Measurements from ENCODE around the gene RNF20. TPM values are rescaled to one million over a fixed set of nuclear protein-coding genes. Genes with fewer than 3 reads are reported as not detected.

RNF20 gene
- total and polyA plus RNA-seq, 2 of the 13 experiments (the other 11 are each of a cell fraction or from before 2014, with no cell fraction given) = 12.7 to 37.6 TPM

- no peaks in the 10 kb centered on the region for H3K36me3 ChIP-seq (replicated peaks in 1 of 2; ENCODE audit: control insufficient read depth in 1 of 2, insufficient read depth in 2 of 2, low read length in 2 of 2)
- no peak overlapping the region for H3K4me3 ChIP-seq (replicated peaks in 1 of 3; ENCODE audit: insufficient read depth in 1 of 3, low read depth in 2 of 3, low read length in 3 of 3)
- H3K79me2 ChIP-seq (ENCODE audit: insufficient read depth, low read length) = no peaks in the 10 kb centered on the region
- no peak for FAIRE-seq
- no peak overlapping the region for H3K9ac ChIP-seq (ENCODE audit: insufficient read depth, low read depth, low read length)
- in situ Hi-C loops (cut with HindIII; ENCODE audit: extremely low pct_ligation_motif_present, low pct_unique_long_range_greater_than_20kb) = no loop called here
- no peaks in the 10 kb centered on the region for H3K4me1 ChIP-seq (ENCODE audit: insufficient read depth, low read length)
- H3K4me2 ChIP-seq (ENCODE audit: low read depth, low read length) = no peak overlapping the region
- BruUV-seq (replicated peaks) = no TSS peak
- H2AFZ ChIP-seq (ENCODE audit: low read length) = no peak overlapping the region
- H4K20me1 ChIP-seq (ENCODE audit: insufficient read depth, low read length) = no peaks in the 10 kb centered on the region
- no peaks in the 10 kb centered on the region for H3K9me3 ChIP-seq (ENCODE audit: low read length)
- no peak overlapping the region for H3K27ac ChIP-seq (ENCODE audit: extremely low read length, insufficient read depth, low read length)
- ChIA-PET POLR2A (interaction anchor here (1.6 kb wide), 1 partner anchor 10 kb away, joined by 7 read pairs; the partner anchor contains the start of gene RNF20), CTCF (ENCODE audit: low intra/inter-chr PET ratio, low total read pairs) (no interaction called here)
- ATAC-seq = no peak
- no peak for DNase-seq (ENCODE audit: low spot score)
- 27% methylated on average over 4 of the region's 6 CpGs for WGBS (ENCODE audit: low lambda C conversion rate)
- TF ChIP-seq KDM4B (CRISPR knock-in tag; IDR thresholded peaks at IDR 0.05) = no peak
- no peak for TF ChIP-seq SSRP1 (CRISPR knock-in tag; IDR thresholded peaks at IDR 0.05)
- no peak for TF ChIP-seq HNF1B (CRISPR knock-in tag; IDR thresholded peaks at IDR 0.05)
- no peak for TF ChIP-seq RFX3 (CRISPR knock-in tag; IDR thresholded peaks at IDR 0.05)
- no peak for TF ChIP-seq ZNF773 (CRISPR knock-in tag; IDR thresholded peaks at IDR 0.05; ENCODE audit: borderline replicate concordance)
- no peak for TF ChIP-seq NPAS2 (CRISPR knock-in tag; IDR thresholded peaks at IDR 0.05; ENCODE audit: borderline replicate concordance)
- no peak for TF ChIP-seq ZBED4 (CRISPR knock-in tag; IDR thresholded peaks at IDR 0.05; ENCODE audit: borderline replicate concordance)
- no peak for TF ChIP-seq MLLT10 (CRISPR knock-in tag; IDR thresholded peaks at IDR 0.05)
- no peak for TF ChIP-seq ZNF362 (CRISPR knock-in tag; IDR thresholded peaks at IDR 0.05; ENCODE audit: borderline replicate concordance)
- no peak for TF ChIP-seq FOSL1 (CRISPR knock-in tag; IDR thresholded peaks at IDR 0.05; ENCODE audit: borderline replicate concordance)
- no peak for TF ChIP-seq NFRKB (IDR thresholded peaks at IDR 0.05)
- no peak for TF ChIP-seq ZBTB10 (CRISPR knock-in tag; IDR thresholded peaks at IDR 0.05; ENCODE audit: borderline replicate concordance)
- TF ChIP-seq GFI1 (CRISPR knock-in tag; IDR thresholded peaks at IDR 0.05; ENCODE audit: borderline replicate concordance) = no peak
- TF ChIP-seq AHR (CRISPR knock-in tag; IDR thresholded peaks at IDR 0.05) = no peak
- intact Hi-C loops (cut with micrococcal nuclease; ENCODE audit: unreplicated experiment) = no loop called here
- peaks cover 0 to 6% of the 10 kb centered on the region in 2 experiments; a peak in 2 of 5 replicates for H3K27me3 ChIP-seq (ENCODE audit: control insufficient read depth in 1 of 2, insufficient read depth in 2 of 2, low read length in 2 of 2)
These were observed 9.3 kb upstream of the RNF20 start for GRCh38 chr9:101524371-101524770.

Data from HepG2 (cell line).